H1 (cell line): ENCODE measurements around the gene INPP4A. TPM values are rescaled to one million over a fixed set of nuclear protein-coding genes. Genes with fewer than 3 reads are reported as not detected.

Source experiments
- CTCF ChIA-PET: fragments of 300-600 bp; sonication (Branson Sonifier 250); formaldehyde crosslinking; loops from one replicate; lab custom pipeline; 2021; ENCODE audit not compliant: partially characterized antibody; lab: Charles Lee
- POLR2A ChIA-PET: fragments of 300-600 bp; sonication (Branson Sonifier 250); formaldehyde crosslinking; loops from one replicate; lab custom pipeline; 2021; ENCODE audit warnings: inconsistent platforms; ENCODE audit not compliant: partially characterized antibody; lab: Charles Lee
- DNase-seq, 2 experiments: peaks; one replicate each; pipeline versions ENCODE4 v3.0.0 to v3.0.0-alpha.2; 2010 to 2022; ENCODE audit warnings: low spot score in 2 of 2, low read depth in 1 of 2, mixed read lengths in 1 of 2
- FAIRE-seq: peaks from 2 replicates; lab custom pipeline; 2011; peaks lifted over from hg19 to GRCh38; lab: Jason Lieb, UNC
- H2AFZ ChIP-seq: 2 replicates; pipeline ENCODE4 v1.8.1; 2012; ENCODE audit warnings: low read length, inconsistent platforms
- H2AK5ac ChIP-seq: 2 replicates; pipeline ENCODE4 v1.6.1; 2013; ENCODE audit warnings: low read depth, low read length
- H2BK120ac ChIP-seq: replicated peaks from 2 replicates; pipeline ENCODE3; 2013; ENCODE audit warnings: low read depth, low read length, inconsistent platforms
- H2BK12ac ChIP-seq: 2 replicates; pipeline ENCODE4 v1.6.1; 2013; ENCODE audit warnings: low read depth, low read length
- H2BK15ac ChIP-seq: 2 replicates; pipeline ENCODE4 v1.6.1; 2013; ENCODE audit warnings: low read length
- H2BK20ac ChIP-seq: 2 replicates; pipeline ENCODE4 v1.6.1; 2013; ENCODE audit warnings: low read length
- H2BK5ac ChIP-seq: 2 replicates; pipeline ENCODE4 v1.6.1; 2013; ENCODE audit warnings: low read depth, low read length
- H3K14ac ChIP-seq: 2 replicates; pipeline ENCODE4 v1.6.1; 2013; ENCODE audit warnings: inconsistent platforms; ENCODE audit not compliant: insufficient read length
- H3K18ac ChIP-seq: 2 replicates; pipeline ENCODE4 v1.6.1; 2013; ENCODE audit warnings: low read length; ENCODE audit errors: extremely low read depth
- H3K23ac ChIP-seq: 2 replicates; pipeline ENCODE4 v1.6.1; 2013; ENCODE audit warnings: inconsistent platforms; ENCODE audit not compliant: insufficient read length
- H3K23me2 ChIP-seq: 2 replicates; pipeline ENCODE4 v1.6.1; 2013; ENCODE audit warnings: low read depth, low read length
- H3K27ac ChIP-seq: 2 replicates; pipeline ENCODE4 v1.6.1; 2011; ENCODE audit warnings: low read depth, low read length, inconsistent platforms
- H3K27me3 ChIP-seq, 4 experiments: replicated peaks in 1 of 4; 1 replicate in 1 of 4; 2 replicates in 3 of 4; pipeline versions ENCODE4 v1.6.1 to v1.8.1; 2011 to 2013; ENCODE audit warnings: low read length in 3 of 4, mild to moderate bottlenecking in 3 of 4, inconsistent platforms in 2 of 4, mixed read lengths in 2 of 4, moderate library complexity in 1 of 4; ENCODE audit not compliant: control insufficient read depth in 3 of 4, insufficient read depth in 3 of 4; ENCODE audit errors: extremely low read depth in 1 of 4
- H3K36me3 ChIP-seq, 4 experiments: 2 replicates each; pipeline versions ENCODE4 v1.6.1 to v1.8.1; 2011 to 2013; ENCODE audit warnings: mild to moderate bottlenecking in 4 of 4, low read length in 3 of 4, moderate library complexity in 2 of 4, control low read depth in 1 of 4, inconsistent platforms in 1 of 4; ENCODE audit not compliant: insufficient read depth in 4 of 4, control insufficient read depth in 2 of 4
- H3K4ac ChIP-seq: replicated peaks from 2 replicates; pipeline ENCODE3; 2013; ENCODE audit warnings: low read length, low read depth, mixed read lengths, inconsistent platforms; ENCODE audit not compliant: insufficient read length
- H3K4me1 ChIP-seq, 4 experiments: replicated peaks in 1 of 4; 1 replicate in 1 of 4; 2 replicates in 3 of 4; pipeline versions ENCODE4 v1.6.1 to v1.8.1; 2011 to 2013; ENCODE audit warnings: low read length in 3 of 4, inconsistent platforms in 2 of 4, mixed read lengths in 1 of 4; ENCODE audit not compliant: insufficient read depth in 4 of 4, control insufficient read depth in 3 of 4
- H3K4me2 ChIP-seq, 2 experiments: 2 replicates each; pipeline versions ENCODE4 v1.6.1 to v1.8.1; 2011 to 2013; ENCODE audit warnings: low read depth in 2 of 2, low read length in 2 of 2, control low read depth in 1 of 2, inconsistent platforms in 1 of 2, mild to moderate bottlenecking in 1 of 2; ENCODE audit not compliant: insufficient read depth in 1 of 2
- H3K4me3 ChIP-seq, 4 experiments: fragments of 200-600, 300-600 bp in 1 of 4; sonication (generic), shearing (Covaris generic), sonication (Bioruptor Twin) in 1 of 4; 2 replicates each; pipeline versions ENCODE4 v1.5.1 to v1.8.1; 2011 to 2016; ENCODE audit warnings: low read length in 4 of 4, low read depth in 3 of 4, control low read depth in 2 of 4, inconsistent platforms in 2 of 4, mild to moderate bottlenecking in 2 of 4, mixed read lengths in 1 of 4, moderate library complexity in 1 of 4; ENCODE audit not compliant: insufficient read depth in 2 of 4; ENCODE audit errors: extremely low read depth in 1 of 4
- H3K56ac ChIP-seq: replicated peaks from 2 replicates; pipeline ENCODE3; 2013; ENCODE audit warnings: low read depth, mild to moderate bottlenecking, mixed read lengths, low read length, inconsistent platforms; ENCODE audit not compliant: insufficient read length
- H3K79me1 ChIP-seq: 2 replicates; pipeline ENCODE4 v1.6.1; 2013; ENCODE audit warnings: low read depth, low read length, control low read depth
- H3K79me2 ChIP-seq, 2 experiments: 2 replicates each; pipeline versions ENCODE4 v1.6.1 to v1.8.1; 2012 to 2013; ENCODE audit warnings: low read length in 2 of 2, mild to moderate bottlenecking in 2 of 2, inconsistent platforms in 1 of 2; ENCODE audit not compliant: insufficient read depth in 2 of 2, control insufficient read depth in 1 of 2
- H3K9ac ChIP-seq, 4 experiments: replicated peaks in 1 of 4; 1 replicate in 1 of 4; 2 replicates in 3 of 4; pipeline versions ENCODE4 v1.6.1 to v1.8.1; 2011 to 2013; ENCODE audit warnings: low read depth in 3 of 4, low read length in 3 of 4, control low read depth in 2 of 4, mild to moderate bottlenecking in 2 of 4, moderate library complexity in 2 of 4, inconsistent platforms in 1 of 4; ENCODE audit errors: extremely low read depth in 1 of 4
- H3K9me3 ChIP-seq, 2 experiments: 2 replicates each; pipeline versions ENCODE4 v1.6.1 to v1.8.1; 2012 to 2013; ENCODE audit warnings: mild to moderate bottlenecking in 2 of 2, moderate library complexity in 2 of 2, control low read depth in 1 of 2, inconsistent platforms in 1 of 2, low read depth in 1 of 2, low read length in 1 of 2, mixed read lengths in 1 of 2; ENCODE audit not compliant: insufficient read depth in 2 of 2
- H4K20me1 ChIP-seq, 2 experiments: replicated peaks in 1 of 2; 2 replicates each; pipeline versions ENCODE3 to v1.8.1; 2011 to 2013; ENCODE audit warnings: inconsistent platforms in 2 of 2, low read length in 2 of 2, mild to moderate bottlenecking in 1 of 2; ENCODE audit not compliant: insufficient read depth in 2 of 2, control insufficient read depth in 1 of 2
- H4K5ac ChIP-seq: 2 replicates; pipeline ENCODE4 v1.6.1; 2013; ENCODE audit warnings: low read length, low read depth, mixed read lengths, inconsistent platforms; ENCODE audit not compliant: insufficient read length
- H4K8ac ChIP-seq: 2 replicates; pipeline ENCODE4 v1.8.0; 2013; ENCODE audit warnings: mild to moderate bottlenecking, moderate library complexity, low read length, inconsistent platforms; ENCODE audit not compliant: insufficient read depth; ENCODE audit errors: extremely low read depth
- H4K91ac ChIP-seq: replicated peaks from 2 replicates; pipeline ENCODE3; 2013; ENCODE audit warnings: low read length, mixed read lengths, inconsistent platforms; ENCODE audit not compliant: insufficient read length
- SRF ChIP-seq: IDR thresholded peaks from 2 replicates; pipeline ENCODE4 v1.6.1; 2011; ENCODE audit warnings: mild to moderate bottlenecking, low read depth, low read length, moderate library complexity
- TEAD4 ChIP-seq: IDR thresholded peaks from 2 replicates; pipeline ENCODE4 v1.6.1; 2012; ENCODE audit warnings: low read depth, low read length, inconsistent platforms, mixed read lengths
- WGBS, 2 experiments: shearing (Covaris generic) in 1 of 2; methylation state at CpG; one replicate each; pipeline versions ENCODE4 v1.1.6 to v1.1.7; 2013 to 2015; ENCODE audit warnings: low lambda C conversion rate in 2 of 2, mixed read lengths in 2 of 2, inconsistent platforms in 1 of 2, low coverage in 1 of 2, missing lambda C conversion rate in 1 of 2; ENCODE audit not compliant: insufficient replicate concordance in 2 of 2, insufficient coverage in 1 of 2, insufficient read length in 1 of 2; ENCODE audit errors: extremely low coverage in 1 of 2, missing lambda C conversion rate in 1 of 2; 5-methylcytosine and 5-hydroxymethylcytosine counted together
- polyA plus RNA-seq, 7 experiments: library from polyadenylated mRNA; depleted of rRNA in 3 of 7; stranded (reverse) in 5 of 7; unstranded in 2 of 7; fragments of >200 nt in 5 of 7; fragments of 200-250 nt in 2 of 7; gene quantifications; 1 replicate in 5 of 7; 2 replicates in 1 of 7; 4 replicates in 1 of 7; pipeline versions ENCODE4 v1.2.1 to v1.2.3, GENCODE V29; 2011 to 2013; ENCODE audit warnings: missing spikeins in 2 of 7, mixed read lengths in 2 of 7
- total RNA-seq: library from RNA; stranded (reverse); fragmentation: NEBNext Ultra II Directional; extraction: Animal tissue kit (Norgen Biotek cat#: 25700); gene quantifications from 2 replicates; pipeline ENCODE4 v1.2.1, GENCODE V29; 2021

INPP4A gene
- total and polyA plus RNA-seq, 2 of the 8 experiments (the other 6 are each of a cell fraction or from before 2014, with no cell fraction given): 25.6 to 34.3 TPM

DNA sequence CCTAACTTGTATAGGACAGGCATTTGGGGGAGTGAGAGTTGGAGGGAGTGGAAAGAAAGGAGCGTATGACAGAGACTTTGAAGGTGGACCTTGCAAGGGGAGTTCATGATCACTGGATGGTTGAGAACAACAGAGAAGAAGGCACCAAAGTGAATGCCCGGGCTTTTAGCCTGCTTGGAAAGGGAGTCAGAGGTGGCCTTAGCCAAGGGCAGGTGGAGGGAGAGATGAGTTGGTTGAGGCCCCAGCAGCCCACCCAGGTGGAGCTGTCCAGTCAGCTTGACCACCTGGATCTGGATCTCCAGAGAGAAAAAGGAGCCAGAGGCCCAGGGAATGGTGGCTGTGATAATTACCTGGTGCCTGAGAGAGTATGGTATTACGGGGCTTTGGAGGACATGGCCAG is 90.1 kb downstream of the INPP4A start:
- Histone ChIP-seq H3K4ac (no peak overlapping the region), H4K91ac (no peak overlapping the region), H3K23ac (no peak overlapping the region), H3K56ac (no peak overlapping the region), H3K18ac (no peak overlapping the region), H3K9ac (no peak overlapping the region), H2AK5ac (no peak overlapping the region), H3K79me1 (no peaks in the 10 kb centered on the region), H3K27me3 (no peaks in the 10 kb centered on the region), H2BK120ac (no peak overlapping the region), H4K8ac (no peak overlapping the region), H2BK15ac (no peak overlapping the region), H3K27ac (no peak overlapping the region), H4K20me1 (peaks cover 0 to 2% of the 10 kb centered on the region in 2 experiments), H3K23me2 (no peaks in the 10 kb centered on the region), H3K9me3 (no peaks in the 10 kb centered on the region), H3K36me3 (peaks cover 0 to 39% (median 17%) of the 10 kb centered on the region in 4 experiments; a peak in 7 of 8 replicates), H2AFZ (no peak overlapping the region), H2BK12ac (no peak overlapping the region), H3K4me1 (no peaks in the 10 kb centered on the region), H3K14ac (no peak overlapping the region), H4K5ac (no peak overlapping the region), H2BK20ac (no peak overlapping the region), H3K4me2 (no peak overlapping the region), H2BK5ac (no peak overlapping the region), H3K4me3 (no peak overlapping the region), H3K79me2 (no peaks in the 10 kb centered on the region)
- ChIA-PET POLR2A (no interaction called here), CTCF (interaction anchor here (1.5 kb wide), 1 partner anchor 47 kb away, joined by 3 read pairs; no protein-coding TSS in a partner anchor)
- TF ChIP-seq TEAD4 (no peak), SRF (no peak)
- no peak for FAIRE-seq
- WGBS, 2 experiments: 87% methylated on average over 3 of the region's 3 CpGs; no CpG with 5 or more reads in 1 of the 2 experiments
- DNase-seq: no peak
